NCI-H524 (cell line): ENCODE results near the gene TNS3.
A peak's percentile ranks its signal among the peaks of the same experiment; 100 is the strongest.

Experiments used
- DNase-seq, 2 experiments: peaks; one replicate each; lab custom pipeline; 2025; lab: John Stamatoyannopoulos, UW

The TNS3 gene

GRCh38 chr7:47428052-47428767, 153.7 kb downstream of the TNS3 start:
- DNase-seq: peak in 1 of 2 experiments; percentile 26

- DNase-seq: no peak
These were observed 154.8 kb downstream of the TNS3 start for GRCh38 chr7:47427051-47427643.

GRCh38 chr7:47424523-47424922, 157.4 kb downstream of the TNS3 start:
- no peak for DNase-seq

GRCh38 chr7:47423196-47423595, 158.7 kb downstream of the TNS3 start:
- DNase-seq: no peak

- DNase-seq: no peak
These were observed 159.3 kb downstream of the TNS3 start for GRCh38 chr7:47422611-47423010.

GRCh38 chr7:47421456-47421855, 160.5 kb downstream of the TNS3 start:
- no peak for DNase-seq

- no peak for DNase-seq
These were observed 161.7 kb downstream of the TNS3 start for GRCh38 chr7:47420122-47420780.

- DNase-seq: no peak
These were observed 162.4 kb downstream of the TNS3 start for GRCh38 chr7:47419471-47419870.

GRCh38 chr7:47418601-47419309, 163.2 kb downstream of the TNS3 start:
- no peak for DNase-seq

GRCh38 chr7:47416492-47417480, 165.1 kb downstream of the TNS3 start:
- no peak for DNase-seq

- DNase-seq: no peak
These were observed 166.3 kb downstream of the TNS3 start for GRCh38 chr7:47415318-47416212.

- no peak for DNase-seq
These were observed 167.3 kb downstream of the TNS3 start for GRCh38 chr7:47414342-47415317.

GRCh38 chr7:47413526-47414341, 168.2 kb downstream of the TNS3 start:
- no peak for DNase-seq

- no peak for DNase-seq
These were observed 170.0 kb downstream of the TNS3 start for GRCh38 chr7:47411901-47412300.

- DNase-seq: no peak
These were observed 170.5 kb downstream of the TNS3 start for GRCh38 chr7:47411281-47411869.

GRCh38 chr7:47408675-47409074, 173.2 kb downstream of the TNS3 start:
- DNase-seq: no peak

GRCh38 chr7:47407821-47408674, 173.9 kb downstream of the TNS3 start:
- no peak for DNase-seq
